GM23338 (cell line): Measurements from ENCODE around the gene VAV3. TPM values are rescaled to one million over a fixed set of nuclear protein-coding genes. Genes with fewer than 3 reads are reported as not detected.

Source experiments
- ATAC-seq: fragments of 200-7000 bp; cut with Tn5 transposase; 3 replicates; pipeline ENCODE4 v1.9.1; 2020
- DNase-seq: peaks from one replicate; pipeline ENCODE4 v3.0.0-alpha.2; 2015; ENCODE audit warnings: low spot score
- H2AFZ ChIP-seq: fragments of 200-600 bp; sonication (generic); 2 replicates; pipeline ENCODE4 v1.8.0; 2016; ENCODE audit warnings: antibody characterized with exemption, mild to moderate bottlenecking, moderate library complexity
- H3F3A ChIP-seq: fragments of 200-600 bp; sonication (generic); replicated peaks from 2 replicates; pipeline ENCODE4 v1.8.0; 2017; ENCODE audit warnings: antibody characterized with exemption, mixed run types, low read depth
- H3K27ac ChIP-seq: fragments of 200-600 bp; sonication (generic); 2 replicates; pipeline ENCODE4 v1.6.1; 2016; ENCODE audit warnings: low read depth
- H3K27me3 ChIP-seq: fragments of 200-600 bp; sonication (generic); 2 replicates; pipeline ENCODE4 v1.8.0; 2016; ENCODE audit warnings: mild to moderate bottlenecking, mixed run types, moderate library complexity; ENCODE audit not compliant: insufficient read depth
- H3K36me3 ChIP-seq: fragments of 200-600 bp; sonication (generic); 2 replicates; pipeline ENCODE4 v1.8.0; 2016; ENCODE audit warnings: mild to moderate bottlenecking; ENCODE audit not compliant: insufficient read depth
- H3K4me1 ChIP-seq: fragments of 200-600 bp; sonication (generic); 2 replicates; pipeline ENCODE4 v1.8.0; 2016; ENCODE audit warnings: mild to moderate bottlenecking, moderate library complexity; ENCODE audit not compliant: insufficient read depth
- H3K4me2 ChIP-seq: fragments of 200-600 bp; sonication (generic); 2 replicates; pipeline ENCODE4 v1.7.1; 2017; ENCODE audit warnings: mixed run types
- H3K4me3 ChIP-seq: fragments of 200-600 bp; sonication (generic); 2 replicates; pipeline ENCODE4 v1.6.1; 2016; ENCODE audit warnings: mixed run types
- H3K79me2 ChIP-seq: fragments of 200-600 bp; sonication (generic); replicated peaks from 2 replicates; pipeline ENCODE4 v1.8.0; 2017; ENCODE audit warnings: mild to moderate bottlenecking; ENCODE audit not compliant: insufficient read depth
- H3K9me2 ChIP-seq: fragments of 200-600 bp; sonication (generic); 2 replicates; pipeline ENCODE4 v1.8.0; 2017; ENCODE audit not compliant: insufficient read depth
- H4K20me1 ChIP-seq: fragments of 200-600 bp; sonication (generic); replicated peaks from 2 replicates; pipeline ENCODE4 v1.8.0; 2017; ENCODE audit warnings: mild to moderate bottlenecking; ENCODE audit not compliant: insufficient read depth
- H3K27ac Mint-ChIP-seq: 2 replicates; pipeline ENCODE4 v1.8.0; 2020; ENCODE audit warnings: inconsistent platforms, mild to moderate bottlenecking, moderate library complexity, mixed read lengths
- H3K27me3 Mint-ChIP-seq: 3 replicates; pipeline ENCODE4 v1.8.0; 2022; ENCODE audit warnings: low read depth, mild to moderate bottlenecking, moderate library complexity, mixed read lengths, inconsistent platforms; ENCODE audit not compliant: insufficient read depth, poor library complexity
- H3K36me3 Mint-ChIP-seq: 3 replicates; pipeline ENCODE4 v1.8.0; 2021; ENCODE audit warnings: low read depth, mild to moderate bottlenecking, inconsistent platforms, moderate library complexity, mixed read lengths
- H3K4me1 Mint-ChIP-seq: 3 replicates; pipeline ENCODE4 v1.8.0; 2020; ENCODE audit warnings: mild to moderate bottlenecking, inconsistent platforms, mixed read lengths
- H3K4me3 Mint-ChIP-seq: 3 replicates; pipeline ENCODE4 v1.8.0; 2021; ENCODE audit warnings: moderate library complexity, mild to moderate bottlenecking, inconsistent platforms, mixed read lengths
- H3K9me3 Mint-ChIP-seq: 3 replicates; pipeline ENCODE4 v1.8.0; 2020; ENCODE audit warnings: moderate library complexity, mild to moderate bottlenecking, inconsistent platforms, mixed read lengths
- CREB1 ChIP-seq: fragments of 250-450 bp; sonication (Bioruptor Pico); IDR thresholded peaks from 2 replicates; pipeline ENCODE4 v1.5.0; 2020; ENCODE audit warnings: low read depth, mild to moderate bottlenecking, moderate library complexity
- CTCF ChIP-seq, 2 experiments: fragments of 200-600 bp in 1 of 2; sonication (generic) in 1 of 2; conservative IDR thresholded peaks; 2 replicates each; pipeline versions ENCODE4 v1.5.1 to v1.6.1; 2016 to 2017; ENCODE audit warnings: antibody characterized with exemption in 2 of 2, low read depth in 2 of 2, mild to moderate bottlenecking in 2 of 2, moderate library complexity in 1 of 2
- ETS1 ChIP-seq: IDR thresholded peaks from 2 replicates; pipeline ENCODE4 v1.6.1; 2016; ENCODE audit warnings: antibody characterized with exemption
- EZH2 ChIP-seq: fragments of 200-600 bp; sonication (generic); IDR thresholded peaks from one replicate; pipeline ENCODE4 v1.8.0; 2017; ENCODE audit warnings: antibody characterized with exemption, mild to moderate bottlenecking, low read depth; ENCODE audit not compliant: unreplicated experiment
- EZH2phosphoT487 ChIP-seq: fragments of 200-600 bp; sonication (generic); IDR thresholded peaks from one replicate; pipeline ENCODE4 v1.8.1; 2018; ENCODE audit warnings: antibody characterized with exemption; ENCODE audit not compliant: unreplicated experiment
- JUNB ChIP-seq: IDR thresholded peaks from one replicate; pipeline ENCODE4 v1.6.1; 2016; ENCODE audit warnings: antibody characterized with exemption; ENCODE audit not compliant: unreplicated experiment
- NANOG ChIP-seq: IDR thresholded peaks from 2 replicates; pipeline ENCODE4 v1.6.1; 2016; ENCODE audit warnings: antibody characterized with exemption, borderline replicate concordance
- POLR2AphosphoS5 ChIP-seq: IDR thresholded peaks from 2 replicates; pipeline ENCODE4 v1.6.1; 2016; ENCODE audit warnings: antibody characterized with exemption, low read depth
- REST ChIP-seq: IDR thresholded peaks from one replicate; pipeline ENCODE4 v1.6.1; 2018; ENCODE audit warnings: antibody characterized with exemption; ENCODE audit not compliant: unreplicated experiment
- STAT1 ChIP-seq: IDR thresholded peaks from one replicate; pipeline ENCODE4 v1.6.1; 2016; ENCODE audit warnings: antibody characterized with exemption; ENCODE audit not compliant: unreplicated experiment
- ZNF114 ChIP-seq: fragments of 250-450 bp; sonication (Bioruptor Pico); IDR thresholded peaks from 2 replicates; pipeline ENCODE4 v1.5.0; 2020; ENCODE audit warnings: mild to moderate bottlenecking, moderate library complexity
- ZNF331 ChIP-seq: fragments of 250-450 bp; sonication (Bioruptor Pico); IDR thresholded peaks from 2 replicates; pipeline ENCODE4 v1.5.0; 2020; ENCODE audit warnings: low read depth, mild to moderate bottlenecking, moderate library complexity
- ZNF462 ChIP-seq: fragments of 250-450 bp; sonication (Bioruptor Pico); IDR thresholded peaks from 2 replicates; pipeline ENCODE4 v1.5.0; 2020; ENCODE audit warnings: mild to moderate bottlenecking, moderate library complexity
- polyA plus RNA-seq: library from polyadenylated mRNA; unstranded; fragments of >200 nt; fragmentation: Nextera tagmentation; extraction: Ambion mirVana; gene quantifications from 2 replicates; pipeline ENCODE4 v1.2.1, GENCODE V29; 2016
- total RNA-seq: library from RNA; depleted of rRNA; stranded (reverse); fragments of >200 nt; shearing (Covaris generic); gene quantifications from 2 replicates; pipeline ENCODE4 v1.2.3, GENCODE V29; 2014

Gene VAV3
- total and polyA plus RNA-seq, 2 experiments from 2014 or later = 3.0 to 11.3 TPM

- H3K4me3 Mint-ChIP-seq = no peak overlapping the region
- H3K27me3 ChIP-seq = no peaks in the 10 kb centered on the region
- no peaks in the 10 kb centered on the region for H3K4me1 Mint-ChIP-seq
- H3F3A ChIP-seq = no peaks in the 10 kb centered on the region
- no peaks in the 10 kb centered on the region for H4K20me1 ChIP-seq
- H3K4me3 ChIP-seq = no peak overlapping the region
- ATAC-seq (no peak), DNase-seq (no peak)
- no peak overlapping the region for H3K4me2 ChIP-seq
- H3K27ac Mint-ChIP-seq = no peak overlapping the region
- no peaks in the 10 kb centered on the region; the same call in 2 of the 3 replicates for H3K9me3 Mint-ChIP-seq
- no peak overlapping the region for H3K27ac ChIP-seq
- no peak overlapping the region for H2AFZ ChIP-seq
- peaks cover 13% of the 10 kb centered on the region; the same call in 1 of the 2 replicates for H3K9me2 ChIP-seq
- no peaks in the 10 kb centered on the region for H3K4me1 ChIP-seq
- H3K27me3 Mint-ChIP-seq = peaks cover 2% of the 10 kb centered on the region
- H3K36me3 Mint-ChIP-seq = no peaks in the 10 kb centered on the region; the same call in 2 of the 3 replicates
- TF ChIP-seq ZNF331 (CRISPR knock-in tag) (no peak), ZNF114 (no peak), EZH2phosphoT487 (no peak), NANOG (no peak), REST (no peak), CREB1 (no peak), STAT1 (no peak), JUNB (no peak), CTCF (conservative IDR thresholded peaks at IDR 0.05; ENCODE audit: low read depth in 2 of 2) (no peak), EZH2 (no peak), ZNF462 (no peak), POLR2AphosphoS5 (no peak), ETS1 (no peak)
- no peaks in the 10 kb centered on the region for H3K79me2 ChIP-seq
- H3K36me3 ChIP-seq = no peaks in the 10 kb centered on the region
Measured at GRCh38 chr1:107544285-107544684, 420.7 kb downstream of the VAV3 start.
